HG03460 (cell line): ENCODE data around the gene CIAO2A.
"Not testable (repeated sequence)": the region's sequence is repeated elsewhere in the genome, so short reads cannot be mapped to it uniquely, and the experiment has no call there.

Experiments
- ATAC-seq: cut with Tn5 transposase; IDR thresholded peaks from one replicate; pipeline ENCODE4 v1.9.1; 2021; ENCODE audit not compliant: unreplicated experiment

CIAO2A gene

DNA sequence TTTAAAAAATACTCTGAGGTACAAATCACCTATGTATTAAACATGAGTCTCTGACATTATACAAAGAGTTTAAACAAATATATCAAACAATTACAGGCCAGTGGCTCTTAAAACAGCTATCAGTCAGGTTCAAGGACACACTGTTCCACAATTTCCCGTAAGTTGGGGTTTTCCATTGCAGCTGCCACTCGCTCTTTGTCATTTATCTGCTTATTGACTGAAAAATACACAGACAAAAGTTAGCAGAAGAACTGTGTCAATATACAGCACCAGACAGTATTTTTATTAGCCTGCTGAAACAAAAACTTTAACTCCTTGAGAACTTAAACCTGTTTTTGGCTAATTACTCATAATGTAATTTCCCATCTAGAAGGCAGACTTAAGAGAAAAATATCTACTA lies 20.8 kb downstream of the CIAO2A start:
- no peak for ATAC-seq

GRCh38 chr15:64071931-64072765 lies 21.5 kb downstream of the CIAO2A start:
- ATAC-seq, result no peak

DNA sequence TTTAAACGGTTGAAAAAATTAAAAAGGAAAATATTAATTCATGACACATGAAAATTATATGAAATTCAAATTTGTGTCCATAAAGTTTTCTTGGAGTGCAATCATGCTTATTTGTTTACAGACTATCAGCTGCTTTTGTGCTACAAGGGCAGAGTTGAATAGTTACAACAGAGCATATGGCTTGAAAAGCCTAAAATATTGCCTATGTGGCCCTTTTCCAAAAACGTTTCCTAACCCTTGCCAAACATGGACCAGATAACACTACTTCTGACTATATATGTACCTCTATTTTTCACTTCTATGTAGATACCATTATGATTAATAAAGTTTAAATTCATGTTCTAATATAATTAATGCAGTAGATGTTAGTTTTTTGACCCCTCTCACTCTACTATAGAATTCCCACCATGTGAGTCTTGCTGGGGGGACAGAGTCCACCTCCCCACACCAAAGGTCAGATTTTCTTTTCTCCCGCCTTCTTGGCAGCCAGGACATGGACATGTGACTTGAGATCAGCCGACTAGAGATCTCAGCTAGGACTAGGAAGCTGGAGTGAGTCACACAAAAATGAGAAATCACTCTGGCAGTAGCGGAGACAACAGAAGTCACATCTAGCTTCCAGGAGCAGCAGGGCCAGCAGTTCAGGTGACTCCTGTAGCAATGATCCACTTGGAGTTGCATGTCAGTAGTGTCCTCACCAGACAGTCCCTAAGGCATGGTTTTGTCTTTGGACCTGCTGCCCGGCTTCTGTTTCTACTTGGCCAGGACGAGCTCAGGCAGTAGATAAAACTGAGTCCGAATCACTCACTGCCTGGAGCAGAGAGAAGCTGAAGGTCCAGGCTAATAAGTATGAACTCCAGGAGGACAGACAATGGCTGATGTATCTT lies 22.4 kb downstream of the CIAO2A start:
- ATAC-seq, result no peak

- no peak for ATAC-seq
Measured at GRCh38 chr15:64070106-64070505, 23.5 kb downstream of the CIAO2A start.

GRCh38 chr15:64068133-64068532 lies 25.5 kb downstream of the CIAO2A start:
- no peak for ATAC-seq

- no peak for ATAC-seq
Measured at GRCh38 chr15:64067564-64068030, 26.0 kb downstream of the CIAO2A start.

DNA sequence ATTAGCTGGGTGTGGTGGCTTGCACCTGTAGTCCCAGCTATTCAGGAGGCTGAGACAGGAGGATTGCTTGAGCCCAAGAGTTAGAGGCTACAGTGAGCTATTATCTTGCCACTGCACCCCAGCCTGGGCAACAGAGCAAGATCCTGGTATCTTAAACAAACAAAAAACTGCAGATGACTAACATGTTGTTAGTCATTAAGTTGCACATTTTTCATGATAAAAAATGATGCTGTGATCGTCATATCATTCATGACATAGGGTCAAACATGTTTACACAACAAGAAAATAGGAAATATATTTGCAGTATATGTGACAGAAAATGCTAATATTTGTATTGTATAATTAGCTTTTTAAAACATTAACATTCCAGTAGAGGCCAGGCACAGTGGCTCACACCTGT lies 27.2 kb downstream of the CIAO2A start:
- ATAC-seq, result no peak

DNA sequence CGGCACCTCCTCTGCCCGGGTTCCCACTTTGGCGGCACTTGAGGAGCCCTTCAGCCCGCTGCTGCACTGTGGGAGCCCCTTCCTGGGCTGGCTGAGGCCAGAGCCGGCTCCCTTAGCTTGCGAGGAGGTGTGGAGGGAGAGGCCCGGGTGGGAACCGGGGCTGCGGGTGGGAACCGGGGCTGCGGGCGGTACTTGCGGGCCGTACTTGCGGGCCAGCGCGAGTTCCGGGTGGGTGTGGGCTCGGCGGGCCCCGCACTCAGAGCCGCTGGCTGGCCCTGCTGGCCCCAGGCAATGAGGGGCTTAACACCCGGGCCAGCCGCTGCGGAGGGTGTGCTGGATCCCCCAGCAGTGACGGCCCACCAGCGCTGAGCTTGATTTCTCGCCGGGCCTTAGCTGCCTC lies 32.9 kb downstream of the CIAO2A start:
- no peak for ATAC-seq

- not testable (repeated sequence) for ATAC-seq
Measured at GRCh38 chr15:64059104-64059503, 34.5 kb downstream of the CIAO2A start.

- ATAC-seq, result no peak
Measured at GRCh38 chr15:64058279-64058678, 35.4 kb downstream of the CIAO2A start.

- not testable (repeated sequence) for ATAC-seq
Measured at GRCh38 chr15:64053674-64054073, 40.0 kb downstream of the CIAO2A start.

DNA sequence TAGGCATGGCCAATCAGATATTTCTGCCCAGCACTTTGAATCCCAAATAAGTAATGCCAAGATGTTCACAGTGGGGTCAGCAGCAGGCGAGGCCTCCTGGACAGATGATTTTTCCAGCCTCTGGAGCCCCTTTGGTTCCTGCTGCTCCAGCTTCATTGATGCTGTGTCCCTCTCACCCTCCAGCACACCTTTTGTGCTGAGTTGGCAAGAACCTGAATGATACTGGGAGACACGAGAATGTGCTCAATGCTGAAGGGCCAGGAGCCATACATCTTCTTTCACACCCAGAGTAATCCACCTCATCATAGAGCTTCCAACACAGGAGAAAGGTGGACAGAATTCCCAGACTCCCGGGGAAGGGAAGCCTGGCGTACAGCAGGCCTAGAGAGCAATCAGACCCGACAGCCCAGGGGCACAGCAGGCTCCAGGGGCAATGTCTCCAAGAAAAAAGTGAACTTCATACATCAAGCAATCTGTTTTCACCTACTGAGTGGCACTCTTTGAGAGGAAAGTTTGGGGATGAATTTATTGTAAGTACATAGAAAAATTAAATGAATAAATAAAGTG lies 40.6 kb downstream of the CIAO2A start:
- no peak for ATAC-seq

- no peak for ATAC-seq
Measured at GRCh38 chr15:64051407-64052259, 42.0 kb downstream of the CIAO2A start.

- no peak for ATAC-seq
Measured at GRCh38 chr15:64051093-64051402, 42.6 kb downstream of the CIAO2A start.

DNA sequence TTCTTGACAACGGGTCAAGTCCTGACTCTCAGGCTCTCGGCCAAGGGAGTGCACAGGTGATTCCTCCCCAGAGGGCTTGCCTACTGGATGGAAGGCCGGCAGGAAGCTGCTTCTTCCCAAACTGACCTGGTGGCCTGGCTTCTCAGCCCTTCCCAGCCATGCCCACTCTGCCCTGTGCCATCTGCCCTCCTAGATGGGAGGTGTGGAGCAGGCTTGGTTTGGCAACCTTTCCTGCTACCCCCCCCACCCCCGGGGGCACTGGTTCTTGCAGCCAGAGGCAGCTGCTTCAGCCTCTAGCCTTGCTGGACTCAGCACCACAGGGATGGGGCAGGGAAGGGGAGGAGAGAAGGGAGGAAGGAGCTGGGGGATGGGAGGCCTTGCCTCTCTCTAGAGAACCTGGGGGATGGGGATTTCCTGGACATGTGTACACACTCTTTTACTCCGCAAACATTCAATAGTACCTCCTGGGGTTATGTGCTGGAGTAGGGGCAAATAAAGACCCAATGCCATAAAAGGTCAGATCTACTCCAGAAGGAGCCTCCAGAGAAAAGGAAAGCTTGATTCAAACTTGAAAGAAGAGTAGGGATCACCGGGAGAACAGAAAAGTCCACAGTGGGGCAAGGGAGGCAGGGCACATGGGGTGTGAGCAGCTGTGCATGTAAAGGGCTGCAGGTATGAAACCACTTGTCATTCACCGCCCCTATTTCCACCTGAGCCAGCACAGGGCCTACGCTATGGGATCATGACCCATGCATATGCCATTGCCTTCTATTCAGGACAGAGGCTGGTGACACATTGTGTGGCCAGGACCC lies 43.2 kb downstream of the CIAO2A start:
- no peak for ATAC-seq

- ATAC-seq, result no peak
Measured at GRCh38 chr15:64048781-64049460, 44.7 kb downstream of the CIAO2A start.

GRCh38 chr15:64046421-64047153 lies 47.1 kb downstream of the CIAO2A start, which contains the start of gene DAPK2:
DAPK2 (minus strand) TSS chr15:64046485; CDS start chr15:64040261, 6,224 bp downstream.
- no peak for ATAC-seq

- no peak for ATAC-seq
Measured at GRCh38 chr15:64045774-64046420, 47.7 kb downstream of the CIAO2A start.
